ENCODE data around the gene TFCP2.

TFCP2 gene

GRCh38 chr12:51172515-51173431 is at the start of gene TFCP2:
Gene TFCP2, minus strand, starts transcription at chr12:51173135. Its CDS starts 713 bp downstream, at chr12:51172422.
- no peak within 1 kb of the TSS for H3K27ac ChIP-seq
- TF ChIP-seq ZFX (IDR thresholded peaks at IDR 0.05; ENCODE audit: borderline replicate concordance) = no peak
- TF ChIP-seq CTCF (IDR thresholded peaks at IDR 0.05) = no peak

GRCh38 chr12:51222461-51222860 is 49.5 kb upstream of the TFCP2 start:
- TF ChIP-seq ZFX (IDR thresholded peaks at IDR 0.05; ENCODE audit: borderline replicate concordance) (no peak), CTCF (IDR thresholded peaks at IDR 0.05) (no peak)
- peak overlapping the region; percentile 97 for H3K27ac ChIP-seq

DNA sequence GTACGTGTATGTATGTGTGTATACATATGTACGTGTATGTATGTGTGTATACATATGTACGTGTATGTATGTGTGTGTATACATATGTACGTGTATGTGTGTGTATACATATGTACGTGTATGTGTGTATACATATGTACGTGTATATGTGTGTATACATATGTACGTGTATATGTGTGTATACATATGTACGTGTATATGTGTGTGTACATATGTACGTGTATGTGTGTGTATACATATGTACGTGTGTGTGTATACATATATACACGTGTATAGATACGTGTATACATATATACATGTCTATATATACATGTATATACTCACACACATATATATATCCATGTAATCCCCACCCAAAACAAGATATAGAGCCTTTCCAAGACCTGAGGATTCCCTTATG is 46.9 kb upstream of the TFCP2 start:
- H3K27ac ChIP-seq = peak overlapping the region; percentile 97

GRCh38 chr12:51219322-51219721 is 46.4 kb upstream of the TFCP2 start:
- peak overlapping the region; percentile 97 for H3K27ac ChIP-seq
- TF ChIP-seq CTCF (IDR thresholded peaks at IDR 0.05) = no peak
- no peak for TF ChIP-seq ZFX (IDR thresholded peaks at IDR 0.05; ENCODE audit: borderline replicate concordance)

DNA sequence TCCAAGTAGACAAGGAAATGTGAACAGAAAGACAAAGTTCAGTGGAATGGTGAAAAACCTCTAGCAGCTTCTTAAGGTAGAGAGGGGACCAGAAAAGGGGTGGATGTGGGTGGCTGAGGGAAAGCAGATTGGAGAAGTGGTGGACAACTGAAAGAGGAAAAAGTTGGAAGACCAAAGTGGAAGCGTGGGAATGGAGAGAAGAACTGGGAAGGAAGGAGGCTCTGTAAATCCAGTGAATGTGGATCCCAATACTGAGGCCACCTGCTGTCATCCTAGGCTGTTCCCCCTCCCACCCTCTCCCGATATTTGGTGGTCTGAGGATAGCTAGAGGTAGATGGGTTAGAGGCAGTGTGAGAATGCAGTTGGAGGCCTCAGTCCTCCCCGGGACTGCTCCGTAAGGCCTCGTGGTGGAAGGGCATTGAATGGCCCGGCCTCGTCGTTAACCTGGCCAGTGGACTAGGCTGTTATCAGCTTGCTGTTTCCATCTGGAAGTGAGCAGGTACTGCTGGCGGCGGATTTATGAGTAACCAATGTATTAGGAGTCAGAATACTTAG is 45.7 kb upstream of the TFCP2 start:
- TF ChIP-seq ZFX (IDR thresholded peaks at IDR 0.05; ENCODE audit: borderline replicate concordance) (no peak), CTCF (IDR thresholded peaks at IDR 0.05) (no peak)
- H3K27ac ChIP-seq = peak overlapping the region; percentile 97

GRCh38 chr12:51217968-51218606 is 45.2 kb upstream of the TFCP2 start, which contains the start of gene POU6F1:
Gene POU6F1, minus strand, starts transcription at chr12:51218062. Its CDS starts 11,226 bp downstream, at chr12:51206836.
- TF ChIP-seq ZFX (IDR thresholded peaks at IDR 0.05; ENCODE audit: borderline replicate concordance) = no peak
- TF ChIP-seq CTCF (IDR thresholded peaks at IDR 0.05) = peak; percentile 80
- H3K27ac ChIP-seq = peak within 1 kb of the TSS; percentile 97

GRCh38 chr12:51217133-51217967 is 44.4 kb upstream of the TFCP2 start:
- peak overlapping the region; percentile 97 for H3K27ac ChIP-seq
- no peak for TF ChIP-seq ZFX (IDR thresholded peaks at IDR 0.05; ENCODE audit: borderline replicate concordance)
- no peak for TF ChIP-seq CTCF (IDR thresholded peaks at IDR 0.05)
